OCI-LY3 (cell line): ENCODE results near the gene KLHL29.
"Not testable (repeated sequence)": the region's sequence is repeated elsewhere in the genome, so short reads cannot be mapped to it uniquely, and the experiment has no call there.

ENCODE experiments used
- H2AFZ ChIP-seq: fragments of 200-600, 300-600 bp; shearing (Covaris generic); 2 replicates; pipeline ENCODE4 v1.6.0; 2014; ENCODE audit warnings: antibody characterized with exemption, low read depth, low read length
- H3K27ac ChIP-seq: fragments of 200-600, 300-600 bp; sonication (generic); 2 replicates; pipeline ENCODE4 v1.5.1; 2014; ENCODE audit warnings: mild to moderate bottlenecking, low read length, moderate library complexity, mixed read lengths
- H3K27me3 ChIP-seq: fragments of 200-600, 300-600 bp; sonication (generic); 2 replicates; pipeline ENCODE4 v1.6.1; 2014; ENCODE audit warnings: low read depth, low read length, mixed read lengths
- H3K36me3 ChIP-seq: fragments of 200-600, 300-600 bp; sonication (generic); replicated peaks from 2 replicates; pipeline ENCODE3; 2014; ENCODE audit warnings: low read depth, low read length, mixed read lengths
- H3K4me1 ChIP-seq: fragments of 300-600, 200-600 bp; sonication (generic); 2 replicates; pipeline ENCODE4 v1.6.1; 2014; ENCODE audit warnings: low read length, mixed read lengths
- H3K4me2 ChIP-seq: fragments of 200-600, 300-600 bp; sonication (generic); 2 replicates; pipeline ENCODE4 v1.6.1; 2014; ENCODE audit warnings: low read length, mixed read lengths
- H3K4me3 ChIP-seq: fragments of 300-600, 200-600 bp; sonication (generic); 2 replicates; pipeline ENCODE4 v1.5.1; 2014; ENCODE audit warnings: antibody characterized with exemption, mild to moderate bottlenecking, low read length, moderate library complexity
- H3K79me2 ChIP-seq: fragments of 300-600, 200-600 bp; shearing (Covaris generic); 2 replicates; pipeline ENCODE4 v1.6.1; 2014; ENCODE audit warnings: mild to moderate bottlenecking, low read length, mixed read lengths
- H3K9ac ChIP-seq: fragments of 300-600, 200-600 bp; shearing (Covaris generic); 2 replicates; pipeline ENCODE4 v1.6.0; 2014; ENCODE audit warnings: mild to moderate bottlenecking, low read length, moderate library complexity
- H3K9me3 ChIP-seq: fragments of 200-600, 300-600 bp; shearing (Covaris generic); 2 replicates; pipeline ENCODE4 v1.6.1; 2014; ENCODE audit warnings: low read length, mixed read lengths; ENCODE audit not compliant: insufficient read depth
- H4K20me1 ChIP-seq: fragments of 200-600, 300-600 bp; sonication (generic); 2 replicates; pipeline ENCODE4 v1.6.1; 2016; ENCODE audit warnings: low read length, mixed read lengths; ENCODE audit not compliant: insufficient read depth
- CTCF ChIP-seq: fragments of 200-600, 300-600 bp; sonication (generic); IDR thresholded peaks from 2 replicates; pipeline ENCODE4 v1.5.1; 2014; ENCODE audit warnings: antibody characterized with exemption, low read length, low read depth
- EZH2phosphoT487 ChIP-seq: fragments of 200-600 bp; shearing (Covaris generic); IDR thresholded peaks from 2 replicates; pipeline ENCODE4 v1.6.1; 2018; ENCODE audit warnings: antibody characterized with exemption, mixed run types, low read depth

Gene KLHL29

GRCh38 chr2:23346781-23347180 lies 38.2 kb upstream of the KLHL29 start:
- Histone ChIP-seq H3K27me3 (peaks cover 26% of the 10 kb centered on the region), H3K4me1 (peaks cover 7% of the 10 kb centered on the region), H3K4me2 (no peak overlapping the region), H3K9ac (no peak overlapping the region), H3K79me2 (no peaks in the 10 kb centered on the region), H3K27ac (no peak overlapping the region), H2AFZ (no peak overlapping the region), H3K9me3 (no peaks in the 10 kb centered on the region), H3K4me3 (no peak overlapping the region), H4K20me1 (no peaks in the 10 kb centered on the region), H3K36me3 (no peaks in the 10 kb centered on the region)
- TF ChIP-seq CTCF (no peak), EZH2phosphoT487 (no peak)

GRCh38 chr2:23347471-23348092 lies 37.4 kb upstream of the KLHL29 start:
- Histone ChIP-seq H2AFZ (no peak overlapping the region), H3K9me3 (no peaks in the 10 kb centered on the region), H3K27me3 (peaks cover 21% of the 10 kb centered on the region), H4K20me1 (no peaks in the 10 kb centered on the region), H3K4me1 (peaks cover 7% of the 10 kb centered on the region), H3K79me2 (no peaks in the 10 kb centered on the region), H3K27ac (no peak overlapping the region), H3K4me3 (no peak overlapping the region), H3K9ac (no peak overlapping the region), H3K4me2 (no peak overlapping the region), H3K36me3 (no peaks in the 10 kb centered on the region)
- TF ChIP-seq CTCF: no peak
- TF ChIP-seq EZH2phosphoT487: no peak

DNA sequence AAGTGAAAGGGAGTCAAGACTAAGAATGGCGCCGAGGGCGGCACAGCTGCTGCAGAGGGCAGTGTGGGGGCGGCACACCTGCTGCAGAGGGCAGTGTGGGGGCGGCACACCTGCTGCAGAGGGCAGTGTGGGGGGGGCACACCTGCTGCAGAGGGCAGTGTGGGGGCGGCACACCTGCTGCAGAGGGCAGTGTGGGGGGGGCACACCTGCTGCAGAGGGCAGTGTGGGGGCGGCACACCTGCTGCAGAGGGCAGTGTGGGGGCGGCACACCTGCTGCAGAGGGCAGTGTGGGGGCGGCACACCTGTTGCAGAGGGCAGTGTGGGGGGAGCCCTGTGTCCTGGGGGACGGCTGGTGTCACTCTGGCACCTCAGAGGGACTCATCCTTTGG lies 36.9 kb upstream of the KLHL29 start:
- H3K79me2 ChIP-seq, H3K9me3 ChIP-seq, H3K27ac ChIP-seq, H3K4me2 ChIP-seq, H2AFZ ChIP-seq, H3K4me3 ChIP-seq, H3K4me1 ChIP-seq, H3K36me3 ChIP-seq, H4K20me1 ChIP-seq, H3K9ac ChIP-seq: not testable (repeated sequence)
- H3K27me3 ChIP-seq: peaks cover 19% of the 10 kb centered on the region

DNA sequence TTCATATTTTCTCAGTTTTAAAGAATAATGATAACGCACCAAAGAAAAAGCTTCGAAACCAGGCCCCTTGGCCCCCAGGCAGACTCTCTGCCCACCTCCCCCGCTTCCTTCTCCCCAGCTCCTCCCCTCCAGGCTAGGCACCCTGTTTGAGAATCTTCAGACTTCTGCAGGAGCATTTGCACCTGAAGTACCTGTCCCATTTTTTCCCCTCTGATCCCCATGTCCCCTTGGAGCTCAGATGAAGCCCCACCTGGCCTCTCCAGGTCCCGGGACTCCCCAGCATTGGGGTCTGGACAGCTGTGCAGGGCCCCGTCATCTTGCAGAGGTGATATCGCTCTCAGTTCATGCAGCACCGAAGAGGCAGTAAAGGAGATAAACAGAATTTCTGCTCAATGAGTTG lies 35.5 kb upstream of the KLHL29 start:
- Histone ChIP-seq H3K9me3 (no peaks in the 10 kb centered on the region), H3K4me2 (no peak overlapping the region), H3K9ac (no peak overlapping the region), H3K27ac (no peak overlapping the region), H3K27me3 (peaks cover 21% of the 10 kb centered on the region), H3K36me3 (no peaks in the 10 kb centered on the region), H4K20me1 (no peaks in the 10 kb centered on the region), H3K79me2 (no peaks in the 10 kb centered on the region), H2AFZ (no peak overlapping the region), H3K4me3 (no peak overlapping the region), H3K4me1 (peaks cover 11% of the 10 kb centered on the region)
- no peak for TF ChIP-seq EZH2phosphoT487
- TF ChIP-seq CTCF: no peak
